HepG2 (cell line): ENCODE measurements around the gene CCDC8. TPM values are rescaled to one million over a fixed set of nuclear protein-coding genes. Genes with fewer than 3 reads are reported as not detected.

ENCODE experiments used
- AGO2 ChIP-seq: fragments of 200-400 bp; formaldehyde crosslinking; optimal IDR thresholded peaks from 2 replicates; pipeline ENCODE3; 2017; ENCODE audit warnings: mild to moderate bottlenecking, low read depth, low read length, moderate library complexity
- GABPB1 ChIP-seq: IDR thresholded peaks from 2 replicates; pipeline ENCODE4 v1.6.1; 2016; ENCODE audit warnings: mild to moderate bottlenecking, missing genetic modification reagents, moderate library complexity, missing compliant biosample characterization
- HNRNPH1 ChIP-seq: fragments of 200-400 bp; formaldehyde crosslinking; optimal IDR thresholded peaks from 2 replicates; pipeline ENCODE3; 2017; ENCODE audit warnings: mild to moderate bottlenecking, low read depth, low read length
- KLF9 ChIP-seq: IDR thresholded peaks from 2 replicates; pipeline ENCODE4 v1.6.1; 2016; ENCODE audit warnings: low read depth
- SIX1 ChIP-seq: sonication (generic); formaldehyde crosslinking; IDR thresholded peaks from 2 replicates; pipeline ENCODE4 v1.4.0; 2020; ENCODE audit warnings: missing genetic modification reagents, borderline replicate concordance
- SPEN ChIP-seq: sonication (generic); formaldehyde crosslinking; IDR thresholded peaks from 2 replicates; pipeline ENCODE4 v1.5.1; 2020; ENCODE audit warnings: low read depth, mild to moderate bottlenecking, missing genetic modification reagents
- TRIM24 ChIP-seq: sonication (generic); formaldehyde crosslinking; IDR thresholded peaks from 2 replicates; pipeline ENCODE4 v1.8.0; 2022; ENCODE audit warnings: mild to moderate bottlenecking, missing genetic modification reagents
- ZFX ChIP-seq: sonication (generic); formaldehyde crosslinking; IDR thresholded peaks from 2 replicates; pipeline ENCODE4 v1.4.0; 2020; ENCODE audit warnings: mild to moderate bottlenecking, low read depth, missing genetic modification reagents, moderate library complexity
- ZNF180 ChIP-seq: sonication (generic); formaldehyde crosslinking; IDR thresholded peaks from 2 replicates; pipeline ENCODE4 v1.4.0; 2020; ENCODE audit warnings: low read depth, missing genetic modification reagents, borderline replicate concordance
- ZNF20 ChIP-seq: sonication (generic); formaldehyde crosslinking; IDR thresholded peaks from 2 replicates; pipeline ENCODE4 v1.4.0; 2020; ENCODE audit warnings: mild to moderate bottlenecking, moderate library complexity, missing genetic modification reagents
- ZNF263 ChIP-seq: sonication (generic); formaldehyde crosslinking; IDR thresholded peaks from 2 replicates; pipeline ENCODE4 v1.4.0; 2020; ENCODE audit warnings: missing genetic modification reagents
- ZNF430 ChIP-seq: sonication (generic); formaldehyde crosslinking; IDR thresholded peaks from 2 replicates; pipeline ENCODE4 v1.9.0; 2021; ENCODE audit warnings: mild to moderate bottlenecking, missing genetic modification reagents
- ZNF788 ChIP-seq: sonication (generic); formaldehyde crosslinking; IDR thresholded peaks from 2 replicates; pipeline ENCODE4 v1.5.0; 2020; ENCODE audit warnings: mild to moderate bottlenecking, missing genetic modification reagents, borderline replicate concordance
- polyA plus RNA-seq, 8 experiments: library from polyadenylated mRNA; depleted of rRNA in 3 of 8; stranded (reverse) in 7 of 8; unstranded in 1 of 8; fragments of >200 nt; fragmentation: Illumina TruSeq in 4 of 8; extraction: Trizol in 4 of 8; gene quantifications; 2 replicates each; pipeline versions ENCODE4 v1.2.1 to v1.2.3, GENCODE V29; 2011 to 2016; ENCODE audit warnings: low read depth in 4 of 8, missing spikeins in 1 of 8, mixed read lengths in 1 of 8; ENCODE audit not compliant: insufficient read depth in 1 of 8
- total RNA-seq, 5 experiments: library from RNA; depleted of rRNA; stranded (reverse); fragments of >200 nt; fragmentation: Illumina TruSeq; extraction: Trizol; gene quantifications; 2 replicates each; pipeline ENCODE4 v1.2.3, GENCODE V29; 2016; ENCODE audit warnings: low read depth in 1 of 5
- TF ChIP-seq, protein P1 (sequence below): sonication (generic); formaldehyde crosslinking; IDR thresholded peaks from 2 replicates; pipeline ENCODE4 v1.9.0; 2022; ENCODE audit warnings: missing genetic modification reagents, mild to moderate bottlenecking, borderline replicate concordance
- TF ChIP-seq, protein P2 (sequence below): fragments of 450-650 bp; IDR thresholded peaks from 2 replicates; pipeline ENCODE4 v1.6.1; 2017; ENCODE audit warnings: mild to moderate bottlenecking
- TF ChIP-seq, protein P3 (sequence below): sonication (generic); formaldehyde crosslinking; IDR thresholded peaks from 2 replicates; pipeline ENCODE4 v1.4.0; 2020; ENCODE audit warnings: missing genetic modification reagents
- TF ChIP-seq, protein P4 (sequence below): sonication (generic); formaldehyde crosslinking; IDR thresholded peaks from 2 replicates; pipeline ENCODE4 v1.4.0; 2020; ENCODE audit warnings: missing genetic modification reagents

CCDC8 gene
- total and polyA plus RNA-seq, 2 of the 13 experiments (the other 11 are each of a cell fraction or from before 2014, with no cell fraction given) = 0.04 TPM; not detected in 1

DNA sequence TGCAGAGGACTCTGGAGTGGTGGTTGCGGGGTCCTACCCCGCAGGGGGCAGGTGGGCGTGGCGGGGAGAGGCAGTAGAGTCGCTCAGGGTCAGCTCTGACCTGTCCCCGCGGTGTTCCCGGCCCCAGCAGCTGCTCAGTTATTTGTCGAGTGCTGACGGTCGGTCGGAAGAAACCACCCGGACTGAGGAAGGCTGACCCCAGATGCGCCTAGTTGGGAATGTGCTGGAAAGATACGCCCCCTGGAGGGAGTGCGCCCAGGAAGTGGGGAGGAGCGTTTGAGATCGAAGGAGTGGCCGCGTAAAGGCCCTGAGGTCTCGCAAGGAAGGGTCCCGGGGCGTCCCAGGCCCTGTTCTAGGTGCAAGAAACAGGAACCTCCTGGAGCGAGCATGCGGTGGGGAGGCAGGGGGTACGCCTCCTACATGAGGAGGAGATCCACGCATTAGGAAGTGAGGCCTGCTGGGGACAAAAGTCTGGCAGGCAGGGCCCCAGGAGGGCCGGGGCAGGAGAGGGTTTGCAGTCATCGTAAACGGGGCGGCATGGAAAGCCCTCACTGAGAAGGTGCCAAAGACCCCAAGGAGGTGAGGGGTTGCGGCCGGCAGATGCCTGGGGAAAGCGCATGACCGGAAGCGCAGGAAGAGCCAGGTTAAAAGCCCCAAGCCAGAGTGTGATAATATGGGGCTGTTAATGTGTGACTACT is 9.2 kb downstream of the CCDC8 start (continued):
- TF ChIP-seq SPEN (CRISPR knock-in tag) (peak; percentile 29; the same call in 1 of the 2 replicates), ZNF430 (peak; percentile 70; the same call in 1 of the 2 replicates), ZFX (CRISPR knock-in tag) (peak; percentile 90), KLF9 (CRISPR knock-in tag) (peak; percentile 91), ZNF263 (CRISPR knock-in tag) (peak; percentile 95), GABPB1 (CRISPR knock-in tag) (peak; percentile 82), ZNF788 (no peak; the same call in 1 of the 2 replicates), TRIM24 (CRISPR knock-in tag) (no peak), ZNF180 (CRISPR knock-in tag) (no peak), SIX1 (CRISPR knock-in tag) (0 out of 2 replicates have a peak, but pooled peaks have one; percentile 7), HNRNPH1 (no peak), AGO2 (peak; percentile 49), ZNF20 (CRISPR knock-in tag) (0 out of 2 replicates have a peak, but pooled peaks have one; percentile 69)
- TF ChIP-seq, protein P1, sequence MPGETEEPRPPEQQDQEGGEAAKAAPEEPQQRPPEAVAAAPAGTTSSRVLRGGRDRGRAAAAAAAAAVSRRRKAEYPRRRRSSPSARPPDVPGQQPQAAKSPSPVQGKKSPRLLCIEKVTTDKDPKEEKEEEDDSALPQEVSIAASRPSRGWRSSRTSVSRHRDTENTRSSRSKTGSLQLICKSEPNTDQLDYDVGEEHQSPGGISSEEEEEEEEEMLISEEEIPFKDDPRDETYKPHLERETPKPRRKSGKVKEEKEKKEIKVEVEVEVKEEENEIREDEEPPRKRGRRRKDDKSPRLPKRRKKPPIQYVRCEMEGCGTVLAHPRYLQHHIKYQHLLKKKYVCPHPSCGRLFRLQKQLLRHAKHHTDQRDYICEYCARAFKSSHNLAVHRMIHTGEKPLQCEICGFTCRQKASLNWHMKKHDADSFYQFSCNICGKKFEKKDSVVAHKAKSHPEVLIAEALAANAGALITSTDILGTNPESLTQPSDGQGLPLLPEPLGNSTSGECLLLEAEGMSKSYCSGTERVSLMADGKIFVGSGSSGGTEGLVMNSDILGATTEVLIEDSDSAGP = peak; percentile 81; the same call in 1 of the 2 replicates
- TF ChIP-seq, protein P2, sequence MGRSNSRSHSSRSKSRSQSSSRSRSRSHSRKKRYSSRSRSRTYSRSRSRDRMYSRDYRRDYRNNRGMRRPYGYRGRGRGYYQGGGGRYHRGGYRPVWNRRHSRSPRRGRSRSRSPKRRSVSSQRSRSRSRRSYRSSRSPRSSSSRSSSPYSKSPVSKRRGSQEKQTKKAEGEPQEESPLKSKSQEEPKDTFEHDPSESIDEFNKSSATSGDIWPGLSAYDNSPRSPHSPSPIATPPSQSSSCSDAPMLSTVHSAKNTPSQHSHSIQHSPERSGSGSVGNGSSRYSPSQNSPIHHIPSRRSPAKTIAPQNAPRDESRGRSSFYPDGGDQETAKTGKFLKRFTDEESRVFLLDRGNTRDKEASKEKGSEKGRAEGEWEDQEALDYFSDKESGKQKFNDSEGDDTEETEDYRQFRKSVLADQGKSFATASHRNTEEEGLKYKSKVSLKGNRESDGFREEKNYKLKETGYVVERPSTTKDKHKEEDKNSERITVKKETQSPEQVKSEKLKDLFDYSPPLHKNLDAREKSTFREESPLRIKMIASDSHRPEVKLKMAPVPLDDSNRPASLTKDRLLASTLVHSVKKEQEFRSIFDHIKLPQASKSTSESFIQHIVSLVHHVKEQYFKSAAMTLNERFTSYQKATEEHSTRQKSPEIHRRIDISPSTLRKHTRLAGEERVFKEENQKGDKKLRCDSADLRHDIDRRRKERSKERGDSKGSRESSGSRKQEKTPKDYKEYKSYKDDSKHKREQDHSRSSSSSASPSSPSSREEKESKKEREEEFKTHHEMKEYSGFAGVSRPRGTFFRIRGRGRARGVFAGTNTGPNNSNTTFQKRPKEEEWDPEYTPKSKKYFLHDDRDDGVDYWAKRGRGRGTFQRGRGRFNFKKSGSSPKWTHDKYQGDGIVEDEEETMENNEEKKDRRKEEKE = no peak
- TF ChIP-seq, protein P3, sequence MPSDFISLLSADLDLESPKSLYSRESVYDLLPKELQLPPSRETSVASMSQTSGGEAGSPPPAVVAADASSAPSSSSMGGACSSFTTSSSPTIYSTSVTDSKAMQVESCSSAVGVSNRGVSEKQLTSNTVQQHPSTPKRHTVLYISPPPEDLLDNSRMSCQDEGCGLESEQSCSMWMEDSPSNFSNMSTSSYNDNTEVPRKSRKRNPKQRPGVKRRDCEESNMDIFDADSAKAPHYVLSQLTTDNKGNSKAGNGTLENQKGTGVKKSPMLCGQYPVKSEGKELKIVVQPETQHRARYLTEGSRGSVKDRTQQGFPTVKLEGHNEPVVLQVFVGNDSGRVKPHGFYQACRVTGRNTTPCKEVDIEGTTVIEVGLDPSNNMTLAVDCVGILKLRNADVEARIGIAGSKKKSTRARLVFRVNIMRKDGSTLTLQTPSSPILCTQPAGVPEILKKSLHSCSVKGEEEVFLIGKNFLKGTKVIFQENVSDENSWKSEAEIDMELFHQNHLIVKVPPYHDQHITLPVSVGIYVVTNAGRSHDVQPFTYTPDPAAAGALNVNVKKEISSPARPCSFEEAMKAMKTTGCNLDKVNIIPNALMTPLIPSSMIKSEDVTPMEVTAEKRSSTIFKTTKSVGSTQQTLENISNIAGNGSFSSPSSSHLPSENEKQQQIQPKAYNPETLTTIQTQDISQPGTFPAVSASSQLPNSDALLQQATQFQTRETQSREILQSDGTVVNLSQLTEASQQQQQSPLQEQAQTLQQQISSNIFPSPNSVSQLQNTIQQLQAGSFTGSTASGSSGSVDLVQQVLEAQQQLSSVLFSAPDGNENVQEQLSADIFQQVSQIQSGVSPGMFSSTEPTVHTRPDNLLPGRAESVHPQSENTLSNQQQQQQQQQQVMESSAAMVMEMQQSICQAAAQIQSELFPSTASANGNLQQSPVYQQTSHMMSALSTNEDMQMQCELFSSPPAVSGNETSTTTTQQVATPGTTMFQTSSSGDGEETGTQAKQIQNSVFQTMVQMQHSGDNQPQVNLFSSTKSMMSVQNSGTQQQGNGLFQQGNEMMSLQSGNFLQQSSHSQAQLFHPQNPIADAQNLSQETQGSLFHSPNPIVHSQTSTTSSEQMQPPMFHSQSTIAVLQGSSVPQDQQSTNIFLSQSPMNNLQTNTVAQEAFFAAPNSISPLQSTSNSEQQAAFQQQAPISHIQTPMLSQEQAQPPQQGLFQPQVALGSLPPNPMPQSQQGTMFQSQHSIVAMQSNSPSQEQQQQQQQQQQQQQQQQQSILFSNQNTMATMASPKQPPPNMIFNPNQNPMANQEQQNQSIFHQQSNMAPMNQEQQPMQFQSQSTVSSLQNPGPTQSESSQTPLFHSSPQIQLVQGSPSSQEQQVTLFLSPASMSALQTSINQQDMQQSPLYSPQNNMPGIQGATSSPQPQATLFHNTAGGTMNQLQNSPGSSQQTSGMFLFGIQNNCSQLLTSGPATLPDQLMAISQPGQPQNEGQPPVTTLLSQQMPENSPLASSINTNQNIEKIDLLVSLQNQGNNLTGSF (CRISPR knock-in tag) = 0 out of 2 replicates have a peak, but pooled peaks have one; percentile 19
- TF ChIP-seq, protein P4, sequence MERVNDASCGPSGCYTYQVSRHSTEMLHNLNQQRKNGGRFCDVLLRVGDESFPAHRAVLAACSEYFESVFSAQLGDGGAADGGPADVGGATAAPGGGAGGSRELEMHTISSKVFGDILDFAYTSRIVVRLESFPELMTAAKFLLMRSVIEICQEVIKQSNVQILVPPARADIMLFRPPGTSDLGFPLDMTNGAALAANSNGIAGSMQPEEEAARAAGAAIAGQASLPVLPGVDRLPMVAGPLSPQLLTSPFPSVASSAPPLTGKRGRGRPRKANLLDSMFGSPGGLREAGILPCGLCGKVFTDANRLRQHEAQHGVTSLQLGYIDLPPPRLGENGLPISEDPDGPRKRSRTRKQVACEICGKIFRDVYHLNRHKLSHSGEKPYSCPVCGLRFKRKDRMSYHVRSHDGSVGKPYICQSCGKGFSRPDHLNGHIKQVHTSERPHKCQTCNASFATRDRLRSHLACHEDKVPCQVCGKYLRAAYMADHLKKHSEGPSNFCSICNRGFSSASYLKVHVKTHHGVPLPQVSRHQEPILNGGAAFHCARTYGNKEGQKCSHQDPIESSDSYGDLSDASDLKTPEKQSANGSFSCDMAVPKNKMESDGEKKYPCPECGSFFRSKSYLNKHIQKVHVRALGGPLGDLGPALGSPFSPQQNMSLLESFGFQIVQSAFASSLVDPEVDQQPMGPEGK (CRISPR knock-in tag) = no peak; the same call in 1 of the 2 replicates
